Measurements from ENCODE around the gene SEMA4A. TPM values are rescaled to one million over a fixed set of nuclear protein-coding genes. Genes with fewer than 3 reads are reported as not detected.

SEMA4A gene
- polyA plus RNA-seq, 1 of the 3 experiments (the other 2 are of a cell fraction) = 1.3 TPM

- no peak overlapping the region for H3K27ac ChIP-seq (ENCODE audit: low read depth in 2 of 2, low read length in 1 of 2)
- no peak overlapping the region for H2AFZ ChIP-seq (ENCODE audit: low read depth)
- peaks cover 3 to 18% of the 10 kb centered on the region in 2 experiments; a peak in 2 of 4 replicates for H3K4me1 ChIP-seq (ENCODE audit: control insufficient read depth in 1 of 2, insufficient read depth in 2 of 2, low read depth in 1 of 2, low read length in 1 of 2)
- DNase-seq = no peak
- no peaks in the 10 kb centered on the region for H3K36me3 ChIP-seq (replicated peaks in 1 of 2; ENCODE audit: control insufficient read depth in 1 of 2, insufficient read depth in 2 of 2, low read length in 1 of 2)
- H4K20me1 ChIP-seq (ENCODE audit: insufficient read depth) = no peaks in the 10 kb centered on the region
- H3K9ac ChIP-seq = no peak overlapping the region
- H3K9me3 ChIP-seq = no peaks in the 10 kb centered on the region
- no peaks in the 10 kb centered on the region for H3K27me3 ChIP-seq (ENCODE audit: insufficient read depth)
- POLR2A ChIA-PET = no interaction called here
- H3F3A ChIP-seq (replicated peaks; ENCODE audit: insufficient read depth) = no peaks in the 10 kb centered on the region
- CTCF ChIA-PET = interaction anchor here (0.6 to 2.2 kb wide), 10 partner anchors 10 to 96 kb away, joined by 3 to 7 read pairs (median 4); no protein-coding TSS in a partner anchor
- no peak overlapping the region for H3K4me3 ChIP-seq (ENCODE audit: low read depth in 2 of 2, low read length in 1 of 2)
- H3K9me2 ChIP-seq = no peaks in the 10 kb centered on the region
- H3K79me2 ChIP-seq (ENCODE audit: insufficient read depth) = no peaks in the 10 kb centered on the region
- TF ChIP-seq MXI1 (IDR thresholded peaks at IDR 0.05; ENCODE audit: low read depth, low read length) (no peak), RFX5 (IDR thresholded peaks at IDR 0.05; ENCODE audit: low read length) (no peak), GATA2 (CRISPR knock-in tag; IDR thresholded peaks at IDR 0.05) (no peak), POLR2AphosphoS5 (IDR thresholded peaks at IDR 0.05; ENCODE audit: low read depth, low read length) (no peak), GABPA (IDR thresholded peaks at IDR 0.05; ENCODE audit: low read depth) (no peak), SIN3A (IDR thresholded peaks at IDR 0.05; ENCODE audit: borderline replicate concordance, low read depth, low read length) (no peak), JUND (IDR thresholded peaks at IDR 0.05) (no peak), TEAD4 (IDR thresholded peaks at IDR 0.05; ENCODE audit: borderline replicate concordance, insufficient read depth) (no peak), NFIC (IDR thresholded peaks at IDR 0.05; ENCODE audit: borderline replicate concordance) (no peak)
- 94% methylated on average over 1 of the region's 1 CpG for WGBS (ENCODE audit: low lambda C conversion rate)
- H3K4me2 ChIP-seq = no peak overlapping the region
Measured at GRCh38 chr1:156163712-156164111, 10.3 kb downstream of the SEMA4A start.

DNA sequence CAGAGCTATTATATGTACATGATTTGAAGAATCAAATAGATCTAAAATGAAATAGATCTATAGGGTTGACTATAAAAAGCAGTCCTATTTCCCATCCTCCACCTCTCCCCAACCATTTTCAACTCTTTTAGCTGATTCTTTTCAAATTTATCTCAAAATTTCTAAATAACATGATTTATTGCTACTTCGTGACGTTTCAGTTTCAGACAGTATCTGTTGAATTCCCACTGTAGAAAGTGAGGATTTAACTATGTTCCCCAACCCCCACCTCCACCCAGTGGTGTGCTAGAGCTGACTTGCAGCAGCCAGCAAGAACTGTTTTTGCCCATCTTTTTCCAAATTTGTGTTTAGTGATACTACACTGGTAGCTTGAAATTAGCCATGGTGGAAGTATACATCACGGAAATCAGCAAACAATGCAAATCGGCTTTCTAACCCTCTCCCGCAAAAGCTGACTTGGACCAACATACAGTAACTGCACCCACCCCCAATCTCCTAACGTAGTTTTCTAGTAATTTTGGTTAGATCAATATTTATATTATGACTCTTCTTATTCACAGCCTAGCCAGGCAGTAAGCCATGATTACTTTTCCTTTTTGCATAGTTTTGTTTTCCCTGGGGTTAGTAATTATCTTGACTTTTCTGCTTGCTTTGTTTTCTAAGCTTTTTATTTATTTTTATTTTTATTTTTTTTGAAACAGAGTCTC lies 10.9 kb downstream of the SEMA4A start:
- no peak for TF ChIP-seq FOSL2 (IDR thresholded peaks at IDR 0.05; ENCODE audit: borderline replicate concordance, low read depth)
- no peak for TF ChIP-seq REST (IDR thresholded peaks at IDR 0.05; ENCODE audit: low read depth, low read length)
- TF ChIP-seq GABPA (IDR thresholded peaks at IDR 0.05; ENCODE audit: low read depth) = no peak
- TF ChIP-seq FOXJ3 (CRISPR knock-in tag; IDR thresholded peaks at IDR 0.05) = no peak
- no peak for TF ChIP-seq MEF2A (IDR thresholded peaks at IDR 0.05; ENCODE audit: borderline replicate concordance, low read depth)
- no peak for TF ChIP-seq MXI1 (IDR thresholded peaks at IDR 0.05; ENCODE audit: low read depth, low read length)
- TF ChIP-seq POLR2AphosphoS5 (IDR thresholded peaks at IDR 0.05; ENCODE audit: low read depth, low read length) = no peak
- no peak for TF ChIP-seq RXRA (IDR thresholded peaks at IDR 0.05; ENCODE audit: borderline replicate concordance, low read depth)
- H3K9ac ChIP-seq = no peak overlapping the region
- WGBS (ENCODE audit: low lambda C conversion rate) = 92% methylated on average over 6 of the region's 6 CpGs
- H3K79me2 ChIP-seq (ENCODE audit: insufficient read depth) = no peaks in the 10 kb centered on the region
- DNase-seq = no peak
- no peaks in the 10 kb centered on the region for H3F3A ChIP-seq (replicated peaks; ENCODE audit: insufficient read depth)
- H3K27me3 ChIP-seq (ENCODE audit: insufficient read depth) = no peaks in the 10 kb centered on the region
- no peaks in the 10 kb centered on the region for H3K9me2 ChIP-seq
- ChIA-PET POLR2A (no interaction called here), CTCF (interaction anchor here (1.0 to 2.2 kb wide), 8 partner anchors 9 to 95 kb away, joined by 3 to 7 read pairs (median 5); no protein-coding TSS in a partner anchor)
- H3K4me1 ChIP-seq (ENCODE audit: control insufficient read depth in 1 of 2, insufficient read depth in 2 of 2, low read depth in 1 of 2, low read length in 1 of 2) = peaks cover 3 to 18% of the 10 kb centered on the region in 2 experiments; a peak in 2 of 4 replicates
- H4K20me1 ChIP-seq (ENCODE audit: insufficient read depth) = no peaks in the 10 kb centered on the region
- H3K4me3 ChIP-seq (ENCODE audit: low read depth in 2 of 2, low read length in 1 of 2) = no peak overlapping the region
- no peak overlapping the region for H2AFZ ChIP-seq (ENCODE audit: low read depth)
- H3K9me3 ChIP-seq = no peaks in the 10 kb centered on the region
- no peak overlapping the region for H3K27ac ChIP-seq (ENCODE audit: low read depth in 2 of 2, low read length in 1 of 2)
- H3K4me2 ChIP-seq = no peak overlapping the region
- no peaks in the 10 kb centered on the region for H3K36me3 ChIP-seq (replicated peaks in 1 of 2; ENCODE audit: control insufficient read depth in 1 of 2, insufficient read depth in 2 of 2, low read length in 1 of 2)
